CD4-positive, alpha-beta T cell treated with Interleukin-4 for 1 hour (primary cell): ENCODE results near the gene LEP.
A peak's percentile ranks its signal among the peaks of the same experiment; 100 is the strongest.

Experiments
- DNase-seq, 2 donors: peaks; one replicate each; pipeline ENCODE4 v3.0.0-alpha.2; 2020 to 2022

Gene LEP

DNA sequence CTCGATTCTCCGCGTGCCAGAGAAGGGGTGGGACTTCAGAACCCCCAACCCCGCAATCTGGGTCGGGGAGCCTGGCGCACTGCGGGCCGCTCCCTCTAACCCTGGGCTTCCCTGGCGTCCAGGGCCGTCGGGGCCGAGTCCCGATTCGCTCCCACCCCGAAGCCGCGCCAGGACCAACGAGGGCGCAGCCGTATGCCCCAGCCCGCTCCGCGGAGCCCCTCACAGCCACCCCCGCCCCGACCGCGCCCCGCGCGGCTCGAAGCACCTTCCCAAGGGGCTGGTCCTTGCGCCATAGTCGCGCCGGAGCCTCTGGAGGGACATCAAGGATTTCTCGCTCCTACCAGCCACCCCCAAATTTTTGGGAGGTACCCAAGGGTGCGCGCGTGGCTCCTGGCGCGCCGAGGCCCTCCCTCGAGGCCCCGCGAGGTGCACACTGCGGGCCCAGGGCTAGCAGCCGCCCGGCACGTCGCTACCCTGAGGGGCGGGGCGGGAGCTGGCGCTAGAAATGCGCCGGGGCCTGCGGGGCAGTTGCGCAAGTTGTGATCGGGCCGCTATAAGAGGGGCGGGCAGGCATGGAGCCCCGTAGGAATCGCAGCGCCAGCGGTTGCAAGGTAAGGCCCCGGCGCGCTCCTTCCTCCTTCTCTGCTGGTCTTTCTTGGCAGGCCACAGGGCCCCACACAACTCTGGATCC is at the start of gene LEP:
TSS of gene LEP (plus strand) at position 583 of the 691 bp plus-strand sequence. CDS start 10,741 bp downstream, outside the sequence.
- DNase-seq = no peak

DNA sequence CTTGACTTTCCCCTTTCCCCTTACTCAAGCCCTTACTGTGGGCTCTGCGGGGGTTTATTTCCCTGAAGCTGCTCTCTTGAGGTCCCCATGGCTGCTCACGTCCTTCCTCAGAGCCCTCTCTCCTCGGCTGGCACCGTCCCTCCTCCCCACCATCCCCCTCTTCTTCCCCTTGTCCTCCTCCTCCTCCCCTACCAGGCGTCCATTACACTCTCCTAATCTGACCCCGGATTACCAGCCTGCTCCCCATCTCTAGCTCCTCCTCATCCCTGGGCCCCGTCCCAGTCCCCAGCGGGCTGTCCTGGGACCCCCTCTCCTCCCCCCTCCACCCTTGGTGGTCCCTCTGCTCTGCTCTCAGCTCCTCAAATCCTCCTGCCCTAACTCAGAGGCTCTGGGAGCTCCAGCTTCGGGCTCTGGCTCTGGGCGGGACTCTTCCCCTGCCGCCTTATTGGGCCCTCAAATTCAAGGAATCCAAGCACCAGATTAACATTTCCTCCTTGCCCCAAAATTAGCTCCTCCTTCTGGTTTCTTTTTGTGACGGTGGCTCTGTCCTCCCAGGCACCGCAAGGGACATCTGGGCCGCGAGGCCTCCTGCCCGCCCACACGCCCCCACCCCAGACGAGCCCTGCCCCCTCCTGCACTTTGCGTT is 48.5 kb upstream of the LEP start:
- DNase-seq = no peak

- DNase-seq = no peak
These were observed 46.4 kb upstream of the LEP start for GRCh38 chr7:128194533-128195282.

DNA sequence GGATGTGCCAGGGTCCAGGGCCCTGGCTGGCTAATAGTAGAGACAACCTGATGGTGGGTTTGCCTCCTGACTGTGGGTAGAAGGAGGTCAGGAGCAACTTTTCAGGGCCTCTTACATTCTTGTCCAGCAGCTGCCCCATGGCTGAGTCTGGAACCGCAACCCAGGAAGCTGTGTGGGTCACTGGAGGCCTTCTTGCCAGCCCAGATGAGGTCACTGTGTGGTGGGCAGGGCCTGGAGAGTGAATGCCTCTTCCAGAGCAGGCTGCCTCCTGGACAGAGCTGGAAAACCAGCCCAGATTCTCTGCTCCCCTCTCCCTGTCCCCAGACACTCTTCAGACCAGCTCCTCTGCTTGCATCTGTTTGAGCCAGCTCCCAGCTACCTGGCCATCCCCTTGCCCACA is 43.5 kb upstream of the LEP start:
- no peak for DNase-seq

DNA sequence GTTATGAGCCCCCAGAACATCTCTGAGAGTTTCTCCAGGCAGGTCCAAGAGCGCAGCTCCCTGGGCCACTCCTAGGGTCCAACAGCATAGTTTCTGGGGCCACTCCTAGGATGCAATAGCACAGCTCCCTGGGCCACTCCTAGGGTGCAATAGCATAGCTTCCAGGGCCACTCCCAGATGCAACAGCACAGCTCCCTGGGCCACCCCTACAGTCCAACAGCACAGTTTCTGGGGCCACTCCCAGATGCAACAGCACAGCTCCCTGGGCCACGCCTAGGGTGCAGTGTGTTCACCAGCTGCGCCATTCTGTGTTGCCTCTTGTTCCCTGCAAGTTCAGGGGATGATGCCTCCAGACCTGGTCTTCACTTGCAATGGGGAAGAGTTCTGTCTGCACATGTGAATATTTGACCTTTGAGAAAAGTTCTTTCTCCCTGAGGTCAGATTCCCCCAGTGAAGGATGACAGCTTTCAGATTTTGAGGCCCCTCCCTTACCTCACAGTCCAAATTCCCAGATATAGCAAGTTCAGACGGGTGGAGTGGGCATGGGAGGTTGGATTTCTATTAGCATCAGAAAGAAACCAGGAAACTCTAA is 43.0 kb upstream of the LEP start:
- no peak for DNase-seq

- DNase-seq = no peak
These were observed 40.7 kb upstream of the LEP start for GRCh38 chr7:128200376-128200775.

DNA sequence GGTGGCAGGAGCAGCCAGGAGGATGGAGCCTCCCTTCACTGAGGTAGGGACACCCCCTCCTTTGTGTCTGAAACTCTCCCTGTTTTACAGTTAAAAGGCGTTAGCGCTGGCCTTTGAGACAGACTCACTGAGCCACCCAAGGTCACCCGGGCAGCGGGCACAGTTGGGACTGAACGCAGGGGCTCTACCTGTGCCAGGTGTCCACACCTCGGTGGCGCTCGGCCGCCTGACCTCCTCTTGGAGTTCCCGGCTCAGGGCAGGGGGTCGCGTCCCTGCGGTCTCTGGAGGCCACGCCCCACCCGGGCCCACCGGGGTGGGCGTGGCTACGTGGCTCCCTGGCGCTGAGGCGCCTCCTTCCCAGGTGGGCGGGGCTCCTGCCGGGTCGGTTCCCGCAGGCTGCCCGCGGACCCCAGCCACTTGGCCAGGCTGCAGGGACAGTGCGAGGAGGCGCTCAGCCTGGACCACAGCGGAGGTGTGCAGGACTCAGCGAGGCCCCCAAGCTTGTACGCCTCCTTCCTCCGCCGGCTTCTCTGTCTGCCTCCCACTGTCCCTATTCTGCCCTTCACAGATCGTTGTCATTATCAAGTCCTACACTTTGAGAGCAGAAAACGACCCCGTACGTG is 39.9 kb upstream of the LEP start:
- DNase-seq = no peak

DNA sequence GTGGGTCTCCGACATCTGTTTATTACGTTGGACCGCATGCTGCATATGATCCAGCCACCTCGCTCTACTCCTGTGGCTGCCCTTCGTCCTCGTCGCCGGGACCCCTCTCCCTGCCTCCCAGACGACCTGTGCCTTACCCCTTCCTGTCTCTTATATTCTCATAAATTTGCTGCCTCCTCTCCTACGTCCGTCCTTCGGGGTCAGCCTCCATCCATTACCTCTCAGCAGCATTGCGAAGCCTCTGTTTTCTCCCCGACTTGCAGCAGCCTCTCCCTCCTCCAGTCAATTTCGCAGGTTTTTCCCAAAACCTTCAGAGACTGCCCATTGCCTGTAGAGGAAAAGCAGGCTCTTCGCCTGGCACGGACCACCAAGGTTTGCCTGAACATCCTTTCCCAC is 39.4 kb upstream of the LEP start:
- DNase-seq = no peak

DNA sequence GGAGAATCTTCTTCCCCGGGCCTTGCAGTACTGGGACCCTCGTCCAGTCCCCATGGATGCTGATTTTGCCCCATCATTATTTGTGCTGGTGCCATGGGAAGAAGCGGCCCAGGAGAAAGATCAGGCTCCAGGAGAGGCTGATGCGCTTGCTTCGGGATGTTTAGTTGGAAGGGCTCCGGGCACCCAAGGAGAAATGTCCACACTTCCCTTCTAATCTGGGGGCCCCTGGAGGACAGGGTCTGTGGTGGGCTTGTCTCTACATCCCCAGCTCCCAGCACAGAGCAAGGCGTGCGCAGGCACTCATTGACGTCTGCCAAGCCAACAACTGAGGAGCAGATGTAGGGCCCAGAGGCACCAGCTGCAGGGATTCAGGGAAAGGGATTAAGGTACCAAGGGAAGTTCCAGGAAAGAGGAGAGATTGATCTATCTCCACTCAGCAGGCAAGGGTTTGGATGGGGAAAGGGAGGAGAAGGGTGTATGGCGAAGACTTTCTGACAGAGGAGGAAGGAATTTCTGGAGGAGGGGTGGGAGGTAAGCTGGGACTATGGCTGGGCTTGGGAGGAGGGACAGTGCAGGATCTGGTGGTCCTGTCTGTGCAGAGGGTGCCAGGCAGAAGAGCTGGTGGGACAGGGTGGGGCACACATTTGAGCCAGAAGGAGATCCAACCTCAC is 38.7 kb upstream of the LEP start:
- no peak for DNase-seq

DNA sequence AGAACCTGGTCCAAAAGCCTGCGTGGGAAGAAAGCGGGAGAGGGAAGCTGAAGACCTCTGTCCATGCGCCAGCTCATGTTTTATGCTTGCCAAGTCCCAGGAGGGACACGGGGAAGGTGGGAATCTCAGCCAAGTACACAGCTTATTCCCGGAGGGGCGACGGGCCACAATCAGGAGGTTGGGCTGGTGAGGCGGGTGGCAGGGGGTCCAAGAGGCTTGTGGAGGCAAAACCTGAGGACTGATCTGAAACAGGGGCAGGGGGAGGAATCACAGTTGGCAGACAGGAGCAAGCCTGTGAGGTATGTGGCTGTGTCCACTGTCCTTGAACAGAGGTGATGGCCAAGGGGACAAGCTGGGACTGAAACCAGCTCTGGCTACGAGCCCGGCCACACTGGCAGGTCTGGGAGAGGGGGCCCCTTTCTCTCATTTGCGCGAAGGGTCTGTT is 38.0 kb upstream of the LEP start:
- DNase-seq = no peak

- no peak for DNase-seq
These were observed 37.3 kb upstream of the LEP start for GRCh38 chr7:128203710-128204214.

GRCh38 chr7:128204455-128204854 is 36.6 kb upstream of the LEP start:
- DNase-seq = no peak

- DNase-seq = no peak
These were observed 36.0 kb upstream of the LEP start for GRCh38 chr7:128205068-128205467.

DNA sequence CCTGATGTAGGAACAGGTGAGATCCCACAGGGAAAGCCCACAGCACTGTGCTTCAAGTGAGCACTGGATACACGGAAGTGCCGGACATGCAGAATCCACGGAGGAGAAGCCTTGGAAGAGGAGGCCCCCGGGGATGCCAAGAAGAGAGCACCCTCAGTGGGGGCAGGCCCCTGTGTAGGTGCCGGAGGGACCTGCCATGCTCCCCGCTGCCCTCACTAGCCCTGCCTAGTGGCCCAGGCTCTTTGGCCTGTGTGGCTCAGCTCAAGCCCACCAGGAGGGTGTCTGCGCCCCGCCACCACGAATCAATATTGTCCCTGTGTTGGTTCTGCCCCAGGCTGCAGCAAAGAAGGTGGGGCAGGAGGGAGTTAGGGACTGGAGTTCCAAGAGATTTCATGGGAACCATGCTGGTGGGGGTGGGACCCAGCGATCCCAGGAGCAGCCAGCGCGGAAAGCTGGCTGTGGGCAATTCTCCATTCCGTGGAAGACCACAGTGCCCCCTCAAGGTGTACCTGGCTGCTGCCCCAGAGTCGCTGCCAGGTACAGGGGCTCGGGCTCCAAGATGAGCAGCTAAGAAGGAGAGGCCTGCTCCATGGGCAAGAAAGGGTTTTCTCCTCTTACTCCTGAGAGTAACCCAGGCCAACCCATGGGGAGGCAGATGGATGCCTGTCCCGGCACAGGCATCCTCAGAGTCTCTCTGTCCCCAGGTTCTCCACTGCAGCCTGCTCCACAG is 34.9 kb upstream of the LEP start:
- no peak for DNase-seq

DNA sequence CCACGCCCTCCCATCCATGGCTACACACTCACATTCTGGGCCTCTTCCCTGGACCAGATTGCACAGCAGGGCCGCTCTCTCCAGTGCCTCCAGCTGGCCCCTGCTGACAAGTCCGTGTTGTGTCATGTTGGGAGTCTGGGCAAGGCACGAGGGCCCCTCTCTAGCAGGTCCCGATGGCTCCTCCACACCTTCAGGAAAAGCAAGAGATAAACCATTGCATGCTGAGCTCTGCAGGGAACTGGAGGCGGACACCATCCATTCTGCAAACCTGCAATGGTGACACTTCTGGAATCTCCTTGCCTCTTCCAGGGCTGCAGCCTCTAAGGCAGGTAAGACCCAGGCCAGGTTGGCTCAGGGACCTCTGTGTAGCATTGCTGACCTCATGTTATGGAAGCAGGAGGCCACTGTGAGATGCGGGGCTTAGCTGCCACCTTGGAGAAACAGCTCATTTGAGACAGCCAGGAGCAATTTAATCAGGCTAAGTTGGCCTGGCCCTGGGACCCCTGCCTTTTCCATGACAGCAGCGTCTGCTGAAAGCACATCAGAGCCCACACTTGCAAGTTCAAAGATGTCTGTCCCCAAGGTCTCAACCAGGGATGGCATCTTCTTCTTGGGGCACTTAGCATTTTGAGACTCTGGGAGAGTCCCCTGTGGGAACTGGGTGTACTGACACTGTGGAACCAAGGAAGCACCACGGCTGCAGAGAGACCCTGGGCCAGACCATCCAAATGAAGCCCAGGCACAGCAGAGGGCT is 34.2 kb upstream of the LEP start:
- DNase-seq = no peak

DNA sequence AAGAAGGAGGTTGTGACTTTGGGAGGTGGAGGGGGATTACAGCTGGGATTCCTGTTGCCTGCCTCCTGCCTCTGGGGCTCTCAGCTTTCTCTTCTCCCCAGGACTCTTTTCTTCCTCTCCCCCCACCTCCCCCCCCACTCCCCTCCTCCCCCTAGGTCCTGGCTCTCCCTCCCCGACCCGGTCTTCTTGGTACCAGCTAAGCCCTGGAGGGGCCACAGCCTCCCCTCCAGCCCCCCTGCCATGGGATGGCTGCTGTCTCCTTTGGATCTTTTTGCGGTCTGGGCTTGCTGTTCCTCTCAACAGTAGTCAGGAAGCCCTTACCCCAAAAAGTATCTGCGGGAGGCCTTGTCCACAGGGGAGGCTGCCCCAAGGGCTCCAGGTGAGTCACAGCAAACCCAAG is 33.5 kb upstream of the LEP start:
- DNase-seq = no peak

- DNase-seq = peak; percentile 72 to 76
These were observed 31.6 kb upstream of the LEP start for GRCh38 chr7:128209229-128210035.

DNA sequence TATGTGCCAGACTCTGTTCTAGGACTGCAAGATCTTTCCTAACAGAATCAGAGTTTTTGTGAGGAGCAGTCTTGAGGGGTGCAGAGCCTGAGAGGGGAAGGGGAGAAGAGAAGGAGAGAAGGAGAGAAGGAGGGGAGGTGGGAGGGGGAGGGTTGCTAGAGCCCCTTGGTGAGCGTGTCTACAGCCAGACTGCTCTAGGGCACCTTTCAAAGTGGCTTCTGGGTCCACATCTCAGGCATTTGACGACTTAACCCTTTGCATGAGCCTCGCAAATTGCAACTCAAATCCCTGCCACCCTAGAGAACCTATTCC is 31.1 kb upstream of the LEP start:
- no peak for DNase-seq

- DNase-seq = no peak
These were observed 30.2 kb upstream of the LEP start for GRCh38 chr7:128210590-128211570.
